AG04449 (cell line): ENCODE results near the gene AP3S1.
"Not testable (repeated sequence)": the region's sequence is repeated elsewhere in the genome, so short reads cannot be mapped to it uniquely, and the experiment has no call there.

Experiments
- CTCF ChIA-PET: fragments of 350-600 bp; formaldehyde crosslinking; extraction: SDS; loops from one replicate; lab custom pipeline; 2021; ENCODE audit warnings: antibody characterized with exemption; lab: Yijun Ruan, JAX
- POLR2A ChIA-PET: fragments of 400-600, 350-600 bp; formaldehyde crosslinking; extraction: SDS; loops from one replicate; lab custom pipeline; 2020; ENCODE audit warnings: antibody characterized with exemption, inconsistent platforms; lab: Yijun Ruan, JAX
- DNase-seq: peaks from one replicate; pipeline ENCODE4 v3.0.0-alpha.2; 2010; ENCODE audit warnings: low read depth, low spot score
- H3K4me3 ChIP-seq: 2 replicates; pipeline ENCODE4 v1.5.1; 2011; ENCODE audit warnings: low read depth, mild to moderate bottlenecking, control low read depth, low read length
- CTCF ChIP-seq: IDR thresholded peaks from one replicate; pipeline ENCODE4 v1.5.1; 2011; ENCODE audit warnings: mild to moderate bottlenecking, moderate library complexity, low read length, control low read depth, inconsistent platforms; ENCODE audit not compliant: insufficient read depth; ENCODE audit errors: missing control alignments

Gene AP3S1

GRCh38 chr5:115872447-115872846, 30.7 kb downstream of the AP3S1 start:
- no peak for TF ChIP-seq CTCF
- POLR2A ChIA-PET = no interaction called here
- H3K4me3 ChIP-seq = no peak overlapping the region
- CTCF ChIA-PET = interaction anchor here (1.1 to 1.2 kb wide), 2 partner anchors 9 to 15 kb away, joined by 3 read pairs; no protein-coding TSS in a partner anchor
- no peak for DNase-seq

GRCh38 chr5:115873392-115873791, 31.7 kb downstream of the AP3S1 start:
- no peak for DNase-seq
- POLR2A ChIA-PET = no interaction called here
- TF ChIP-seq CTCF = no peak
- H3K4me3 ChIP-seq = no peak overlapping the region
- CTCF ChIA-PET = interaction anchor here (1.1 to 1.7 kb wide), 3 partner anchors 10 to 195 kb away, joined by 4 read pairs; no protein-coding TSS in a partner anchor

- CTCF ChIA-PET = interaction anchor here (1.6 kb wide), 1 partner anchor 20 kb away, joined by 5 read pairs; no protein-coding TSS in a partner anchor
- DNase-seq = no peak
- TF ChIP-seq CTCF = no peak
- H3K4me3 ChIP-seq = no peak overlapping the region
- POLR2A ChIA-PET = no interaction called here
Measured at GRCh38 chr5:115875447-115875846, 33.7 kb downstream of the AP3S1 start.

GRCh38 chr5:115877342-115877741, 35.6 kb downstream of the AP3S1 start:
- DNase-seq, POLR2A ChIA-PET, CTCF ChIA-PET, H3K4me3 ChIP-seq: not testable (repeated sequence)

- CTCF ChIA-PET = interaction anchor here (1.6 kb wide), 1 partner anchor 187 kb away, joined by 6 read pairs; no protein-coding TSS in a partner anchor
- H3K4me3 ChIP-seq, POLR2A ChIA-PET, DNase-seq: not testable (repeated sequence)
Measured at GRCh38 chr5:115882434-115882833, 40.7 kb downstream of the AP3S1 start.

GRCh38 chr5:115884704-115885103, 43.0 kb downstream of the AP3S1 start:
- no peak for DNase-seq
- POLR2A ChIA-PET = no interaction called here
- CTCF ChIA-PET = interaction anchor here (1.7 kb wide), 1 partner anchor 183 kb away, joined by 6 read pairs; no protein-coding TSS in a partner anchor
- TF ChIP-seq CTCF = no peak
- no peak overlapping the region for H3K4me3 ChIP-seq

- H3K4me3 ChIP-seq, POLR2A ChIA-PET, CTCF ChIA-PET, DNase-seq: not testable (repeated sequence)
Measured at GRCh38 chr5:115885208-115885607, 43.5 kb downstream of the AP3S1 start.

- CTCF ChIA-PET = interaction anchor here (0.7 to 1.7 kb wide), 14 partner anchors 10 to 254 kb away, joined by 3 to 40 read pairs (median 4); no protein-coding TSS in a partner anchor
- no peak for DNase-seq
- H3K4me3 ChIP-seq = no peak overlapping the region
- POLR2A ChIA-PET = no interaction called here
- TF ChIP-seq CTCF = no peak
Measured at GRCh38 chr5:115888027-115888426, 46.3 kb downstream of the AP3S1 start.
